ENCODE data around the gene NHSL1.

Gene NHSL1

GRCh38 chr6:138461647-138462046 is 37.6 kb downstream of the NHSL1 start:
- no peaks in the 10 kb centered on the region for H3F3A ChIP-seq (ENCODE audit: insufficient read depth, low read length)
- no peaks in the 10 kb centered on the region for H3K36me3 ChIP-seq (ENCODE audit: insufficient read depth, low read length)
- no peak overlapping the region for H3K27ac ChIP-seq (ENCODE audit: low read depth, low read length, poor library complexity, severe bottlenecking)
- no peaks in the 10 kb centered on the region for H3K27me3 ChIP-seq (ENCODE audit: insufficient read depth, low read length)
- H3K4me3 ChIP-seq (ENCODE audit: low read depth, low read length, poor library complexity, severe bottlenecking) = no peak overlapping the region
- no peaks in the 10 kb centered on the region for H3K9me3 ChIP-seq (ENCODE audit: low read length)
- no peak overlapping the region for H3K4me2 ChIP-seq (ENCODE audit: low read length)
- no peaks in the 10 kb centered on the region for H3K79me2 ChIP-seq (ENCODE audit: insufficient read depth, low read length)
- H3K9me2 ChIP-seq (ENCODE audit: low read depth, low read length) = no peaks in the 10 kb centered on the region
- H2AFZ ChIP-seq (ENCODE audit: low read length) = no peak overlapping the region
- no peaks in the 10 kb centered on the region for H3K4me1 ChIP-seq (ENCODE audit: insufficient read depth, low read length, severe bottlenecking)
- TF ChIP-seq EZH2 (IDR thresholded peaks at IDR 0.05; ENCODE audit: borderline replicate concordance, low read length) (no peak), CTCF (IDR thresholded peaks at IDR 0.05; ENCODE audit: low read length) (no peak)
- no peaks in the 10 kb centered on the region for H4K20me1 ChIP-seq (ENCODE audit: insufficient read depth, low read length)
- H3K9ac ChIP-seq (ENCODE audit: low read length) = no peak overlapping the region

DNA sequence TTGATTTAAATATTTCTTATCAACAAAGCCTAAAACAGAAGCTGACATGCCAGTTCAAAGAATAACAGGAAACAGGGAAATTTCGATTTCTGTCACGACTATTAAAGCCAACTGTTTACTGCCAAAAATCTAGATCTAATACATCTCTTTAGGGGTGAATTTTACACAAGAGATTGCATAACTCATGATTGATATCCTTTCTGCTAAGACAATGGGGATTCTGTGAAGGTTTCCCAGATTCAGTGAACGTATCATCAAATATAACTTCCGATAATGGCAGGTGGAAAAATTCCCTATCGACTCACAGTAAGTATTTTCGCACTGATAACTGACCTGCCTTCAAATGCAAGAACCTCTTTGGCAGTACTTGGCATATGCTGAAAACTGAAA is 42.9 kb downstream of the NHSL1 start:
- H3K27ac ChIP-seq (ENCODE audit: low read depth, low read length, poor library complexity, severe bottlenecking) = no peak overlapping the region
- H4K20me1 ChIP-seq (ENCODE audit: insufficient read depth, low read length) = no peaks in the 10 kb centered on the region
- no peaks in the 10 kb centered on the region for H3K27me3 ChIP-seq (ENCODE audit: insufficient read depth, low read length)
- H2AFZ ChIP-seq (ENCODE audit: low read length) = no peak overlapping the region
- H3K9ac ChIP-seq (ENCODE audit: low read length) = no peak overlapping the region
- H3K36me3 ChIP-seq (ENCODE audit: insufficient read depth, low read length) = no peaks in the 10 kb centered on the region
- H3K9me2 ChIP-seq (ENCODE audit: low read depth, low read length) = no peaks in the 10 kb centered on the region
- no peaks in the 10 kb centered on the region for H3K79me2 ChIP-seq (ENCODE audit: insufficient read depth, low read length)
- H3F3A ChIP-seq (ENCODE audit: insufficient read depth, low read length) = no peaks in the 10 kb centered on the region
- H3K9me3 ChIP-seq (ENCODE audit: low read length) = no peaks in the 10 kb centered on the region
- H3K4me2 ChIP-seq (ENCODE audit: low read length) = no peak overlapping the region
- TF ChIP-seq CTCF (IDR thresholded peaks at IDR 0.05; ENCODE audit: low read length) (no peak), EZH2 (IDR thresholded peaks at IDR 0.05; ENCODE audit: borderline replicate concordance, low read length) (no peak)
- peaks cover 7% of the 10 kb centered on the region for H3K4me1 ChIP-seq (ENCODE audit: insufficient read depth, low read length, severe bottlenecking)
- H3K4me3 ChIP-seq (ENCODE audit: low read depth, low read length, poor library complexity, severe bottlenecking) = no peak overlapping the region

GRCh38 chr6:138455746-138456400 is 43.4 kb downstream of the NHSL1 start:
- no peak overlapping the region for H2AFZ ChIP-seq (ENCODE audit: low read length)
- TF ChIP-seq CTCF (IDR thresholded peaks at IDR 0.05; ENCODE audit: low read length) (no peak), EZH2 (IDR thresholded peaks at IDR 0.05; ENCODE audit: borderline replicate concordance, low read length) (no peak)
- no peaks in the 10 kb centered on the region for H4K20me1 ChIP-seq (ENCODE audit: insufficient read depth, low read length)
- H3K4me3 ChIP-seq (ENCODE audit: low read depth, low read length, poor library complexity, severe bottlenecking) = no peak overlapping the region
- no peak overlapping the region for H3K9ac ChIP-seq (ENCODE audit: low read length)
- no peaks in the 10 kb centered on the region for H3K27me3 ChIP-seq (ENCODE audit: insufficient read depth, low read length)
- no peak overlapping the region for H3K4me2 ChIP-seq (ENCODE audit: low read length)
- H3K9me3 ChIP-seq (ENCODE audit: low read length) = no peaks in the 10 kb centered on the region
- H3K27ac ChIP-seq (ENCODE audit: low read depth, low read length, poor library complexity, severe bottlenecking) = no peak overlapping the region
- H3F3A ChIP-seq (ENCODE audit: insufficient read depth, low read length) = no peaks in the 10 kb centered on the region
- no peaks in the 10 kb centered on the region for H3K9me2 ChIP-seq (ENCODE audit: low read depth, low read length)
- H3K79me2 ChIP-seq (ENCODE audit: insufficient read depth, low read length) = no peaks in the 10 kb centered on the region
- no peaks in the 10 kb centered on the region for H3K36me3 ChIP-seq (ENCODE audit: insufficient read depth, low read length)
- H3K4me1 ChIP-seq (ENCODE audit: insufficient read depth, low read length, severe bottlenecking) = peaks cover 7% of the 10 kb centered on the region
